Measurements from ENCODE around the gene LTB4R.

DNA sequence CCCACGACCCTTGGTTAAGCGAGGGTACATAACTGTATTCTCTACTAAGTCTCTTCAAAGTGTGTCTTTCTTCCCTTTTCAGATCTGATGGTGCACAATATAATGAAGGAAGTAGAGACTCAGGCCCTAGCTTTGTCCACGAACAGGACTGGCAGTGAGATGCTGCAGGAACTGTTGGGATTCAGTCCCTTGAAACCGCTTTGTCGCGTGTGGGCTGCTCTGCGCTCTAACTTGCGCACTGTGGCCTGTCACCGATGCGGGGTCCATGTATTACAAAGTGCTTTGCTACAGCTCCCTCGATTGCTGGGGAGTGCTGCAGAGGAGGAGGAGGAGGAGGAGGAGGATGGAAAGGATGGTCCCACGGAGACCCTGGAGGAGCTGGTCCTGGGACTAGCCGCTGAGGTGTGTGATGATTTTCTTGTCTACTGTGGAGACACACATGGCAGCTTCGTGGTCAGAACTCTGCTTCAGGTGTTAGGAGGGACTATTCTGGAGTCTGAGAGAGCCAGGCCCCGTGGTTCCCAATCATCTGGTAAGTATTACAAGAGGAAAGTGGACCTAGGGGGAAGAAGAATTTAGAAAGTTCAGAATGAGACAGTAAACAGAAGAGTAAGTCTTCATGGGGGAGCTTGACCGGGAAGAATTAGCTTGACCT lies 10.8 kb upstream of the LTB4R start:
- TF ChIP-seq POLR2A (IDR thresholded peaks at IDR 0.05; ENCODE audit: low read depth, low read length) (no peak), POLR2AphosphoS5 (IDR thresholded peaks at IDR 0.05; ENCODE audit: low read depth, low read length) (no peak), TAF1 (IDR thresholded peaks at IDR 0.05; ENCODE audit: low read depth, low read length) (no peak), SPI1 (IDR thresholded peaks at IDR 0.05; ENCODE audit: low read depth, low read length) (no peak), PAX5 (IDR thresholded peaks at IDR 0.05; ENCODE audit: insufficient read depth, low read length, severe bottlenecking) (no peak)
